ENCODE results near the gene SOX11.

The SOX11 gene

DNA sequence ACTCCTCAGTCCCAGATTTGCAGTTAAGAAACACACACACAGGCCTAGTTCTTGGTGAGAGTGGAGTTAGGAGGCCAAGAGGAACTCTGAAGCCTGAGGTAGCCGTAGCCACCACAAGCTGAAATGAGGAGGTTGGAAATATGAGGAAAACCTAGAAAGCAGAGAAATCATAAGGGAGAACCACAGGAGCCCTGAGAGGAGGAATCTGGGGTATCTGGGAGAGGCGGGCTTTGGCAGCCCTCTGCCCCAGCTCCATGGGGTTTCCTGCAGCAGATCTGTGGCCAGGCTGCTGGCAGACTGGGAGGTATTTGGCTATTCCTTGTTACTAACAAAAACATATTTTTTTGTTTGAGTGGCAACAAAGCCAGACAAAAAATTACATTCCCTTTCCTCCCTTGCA is 11.0 kb downstream of the SOX11 start:
- no peak for ATAC-seq
- TF ChIP-seq PPARA (CRISPR knock-in tag; IDR thresholded peaks at IDR 0.05; ENCODE audit: borderline replicate concordance) (no peak), CSDC2 (CRISPR knock-in tag; IDR thresholded peaks at IDR 0.05) (no peak), RARB (CRISPR knock-in tag; IDR thresholded peaks at IDR 0.05) (no peak)

DNA sequence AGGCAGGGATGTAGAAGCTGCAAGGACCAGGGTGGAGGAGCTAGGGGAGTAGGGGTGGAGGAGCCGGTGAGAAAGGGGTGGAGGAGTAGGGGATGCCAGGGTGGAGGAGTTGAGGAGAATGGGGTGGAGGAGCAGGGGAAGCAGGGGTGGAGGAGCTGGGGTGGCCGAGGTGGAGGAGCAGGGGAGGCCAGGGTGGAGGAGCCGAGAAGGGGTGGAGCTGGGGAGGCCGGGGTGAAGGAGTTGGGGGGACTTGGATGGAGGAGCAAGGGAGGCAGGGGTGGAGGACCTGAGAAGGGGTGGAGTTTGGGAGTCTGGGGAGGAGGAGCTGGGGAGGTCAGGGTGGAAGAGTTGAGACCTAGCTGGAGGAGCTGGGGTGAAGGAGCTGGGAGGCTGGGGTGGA is 13.3 kb downstream of the SOX11 start:
- TF ChIP-seq ZFP3 (CRISPR knock-in tag; IDR thresholded peaks at IDR 0.05) (no peak), CSDC2 (CRISPR knock-in tag; IDR thresholded peaks at IDR 0.05) (no peak), PPARA (CRISPR knock-in tag; IDR thresholded peaks at IDR 0.05; ENCODE audit: borderline replicate concordance) (no peak), CREB5 (CRISPR knock-in tag; IDR thresholded peaks at IDR 0.05; ENCODE audit: low read depth) (no peak), PATZ1 (CRISPR knock-in tag; IDR thresholded peaks at IDR 0.05; ENCODE audit: borderline replicate concordance) (no peak), OSR1 (CRISPR knock-in tag; IDR thresholded peaks at IDR 0.05) (no peak), RARB (CRISPR knock-in tag; IDR thresholded peaks at IDR 0.05) (no peak), ZNF8 (CRISPR knock-in tag; IDR thresholded peaks at IDR 0.05) (no peak), ISL1 (CRISPR knock-in tag; IDR thresholded peaks at IDR 0.05) (no peak), TSHZ2 (CRISPR knock-in tag; IDR thresholded peaks at IDR 0.05) (no peak), GLIS3 (CRISPR knock-in tag; IDR thresholded peaks at IDR 0.05) (no peak), ZNF70 (CRISPR knock-in tag; IDR thresholded peaks at IDR 0.05) (no peak)
- ATAC-seq, result no peak

DNA sequence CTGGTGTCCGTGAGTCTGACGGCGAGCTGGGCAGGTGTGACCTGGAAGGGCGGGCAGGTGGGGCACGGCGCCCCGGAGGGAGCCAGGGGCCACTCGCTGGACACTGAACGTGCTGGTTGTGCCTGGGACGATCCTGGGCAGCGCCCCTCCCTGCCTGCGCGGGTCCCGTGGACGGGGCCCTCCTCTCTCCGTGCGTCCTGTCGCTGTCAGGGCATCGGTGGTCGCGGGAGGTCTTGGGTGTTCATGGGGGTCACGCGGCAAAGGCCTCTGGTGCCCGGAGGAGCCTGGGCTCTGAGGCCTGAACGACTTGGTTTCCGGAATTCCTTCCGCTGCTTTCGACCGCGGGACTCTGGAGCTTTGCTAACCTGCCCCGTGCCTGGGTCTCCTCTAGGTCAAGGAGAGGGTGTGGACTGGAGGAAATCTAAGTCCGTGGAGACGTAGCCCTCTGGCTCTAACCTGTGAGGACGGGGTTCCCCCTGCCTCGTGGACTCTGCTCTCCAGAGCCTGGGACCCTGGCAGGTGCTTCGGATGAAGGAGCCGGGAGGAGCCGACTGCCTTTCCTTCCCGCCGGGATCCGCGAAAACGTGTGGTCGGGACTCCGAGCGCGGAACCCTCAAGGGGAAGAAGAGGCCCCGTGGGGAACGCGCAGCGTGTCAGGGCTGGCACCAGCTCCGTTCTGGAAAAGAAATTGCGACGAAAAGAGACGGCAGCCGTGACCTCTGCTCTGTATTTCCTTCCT is 14.7 kb downstream of the SOX11 start:
- peak; percentile 19; the same call in 1 of the 3 replicates for ATAC-seq
- no peak for TF ChIP-seq TOX (CRISPR knock-in tag; IDR thresholded peaks at IDR 0.05; ENCODE audit: borderline replicate concordance)
- TF ChIP-seq ISL1 (CRISPR knock-in tag; IDR thresholded peaks at IDR 0.05), result no peak
- no peak for TF ChIP-seq CREB5 (CRISPR knock-in tag; IDR thresholded peaks at IDR 0.05; ENCODE audit: low read depth)
- TF ChIP-seq ZFP30 (CRISPR knock-in tag; IDR thresholded peaks at IDR 0.05), result no peak
- no peak for TF ChIP-seq OSR1 (CRISPR knock-in tag; IDR thresholded peaks at IDR 0.05)
- TF ChIP-seq ZNF70 (CRISPR knock-in tag; IDR thresholded peaks at IDR 0.05), result no peak
- no peak for TF ChIP-seq TCF4 (CRISPR knock-in tag; IDR thresholded peaks at IDR 0.05; ENCODE audit: borderline replicate concordance)

DNA sequence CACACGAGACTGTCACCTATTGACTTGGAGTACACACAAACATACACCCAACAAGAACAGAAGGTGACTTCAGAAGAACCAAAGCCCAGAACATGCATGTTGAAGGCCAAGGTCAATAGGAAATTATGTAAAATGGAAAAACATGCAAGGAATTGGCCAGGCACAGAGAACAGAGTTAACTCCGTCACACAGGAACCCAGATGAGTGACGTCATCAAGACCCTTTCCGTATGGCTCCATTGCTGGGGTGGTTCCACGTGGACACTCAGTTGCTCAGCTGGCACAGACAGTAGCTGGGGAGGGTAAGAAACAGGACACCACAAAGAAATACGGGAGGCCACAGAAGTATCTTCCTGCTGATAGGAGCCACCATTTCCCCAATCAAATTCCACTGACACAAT is 18.4 kb downstream of the SOX11 start:
- no peak for TF ChIP-seq SNAI2 (CRISPR knock-in tag; IDR thresholded peaks at IDR 0.05)
- TF ChIP-seq CSDC2 (CRISPR knock-in tag; IDR thresholded peaks at IDR 0.05), result no peak
- TF ChIP-seq TOX (CRISPR knock-in tag; IDR thresholded peaks at IDR 0.05; ENCODE audit: borderline replicate concordance), result no peak
- TF ChIP-seq ZNF8 (CRISPR knock-in tag; IDR thresholded peaks at IDR 0.05), result no peak
- TF ChIP-seq ZFP30 (CRISPR knock-in tag; IDR thresholded peaks at IDR 0.05), result no peak
- ATAC-seq, result no peak

DNA sequence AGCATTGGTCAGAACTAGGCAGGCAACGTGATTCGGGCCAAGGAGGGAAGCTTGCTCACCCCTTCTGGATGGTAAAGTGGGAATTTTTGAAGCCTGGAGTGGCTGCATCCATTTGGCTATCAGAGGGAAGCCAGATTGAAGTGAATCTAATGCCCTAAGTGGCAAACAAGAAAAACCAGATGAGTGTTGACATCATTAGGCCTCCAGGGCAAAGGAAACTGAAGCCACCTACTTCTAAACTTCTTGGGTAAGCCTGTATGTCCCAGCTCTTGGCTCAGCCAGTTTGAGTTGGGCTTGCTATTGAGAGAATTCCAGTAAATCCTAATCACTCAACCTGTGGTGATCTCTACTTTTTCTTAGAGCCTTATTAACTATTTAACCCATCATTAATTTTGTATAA is 20.9 kb downstream of the SOX11 start:
- TF ChIP-seq PATZ1 (CRISPR knock-in tag; IDR thresholded peaks at IDR 0.05; ENCODE audit: borderline replicate concordance) (no peak), OSR1 (CRISPR knock-in tag; IDR thresholded peaks at IDR 0.05) (no peak), TCF4 (CRISPR knock-in tag; IDR thresholded peaks at IDR 0.05; ENCODE audit: borderline replicate concordance) (no peak), CSDC2 (CRISPR knock-in tag; IDR thresholded peaks at IDR 0.05) (no peak), ARNTL (CRISPR knock-in tag; IDR thresholded peaks at IDR 0.05; ENCODE audit: borderline replicate concordance, low read depth) (no peak), ZNF565 (CRISPR knock-in tag; conservative IDR thresholded peaks at IDR 0.05; ENCODE audit: low read depth) (no peak), ZFP3 (CRISPR knock-in tag; IDR thresholded peaks at IDR 0.05) (no peak), CREB5 (CRISPR knock-in tag; IDR thresholded peaks at IDR 0.05; ENCODE audit: low read depth) (no peak), ISL1 (CRISPR knock-in tag; IDR thresholded peaks at IDR 0.05) (no peak), BACH2 (CRISPR knock-in tag; IDR thresholded peaks at IDR 0.05; ENCODE audit: borderline replicate concordance) (no peak), RARB (CRISPR knock-in tag; IDR thresholded peaks at IDR 0.05) (no peak), ZNF8 (CRISPR knock-in tag; IDR thresholded peaks at IDR 0.05) (no peak), ZNF70 (CRISPR knock-in tag; IDR thresholded peaks at IDR 0.05) (no peak)
- TF ChIP-seq, protein P1, sequence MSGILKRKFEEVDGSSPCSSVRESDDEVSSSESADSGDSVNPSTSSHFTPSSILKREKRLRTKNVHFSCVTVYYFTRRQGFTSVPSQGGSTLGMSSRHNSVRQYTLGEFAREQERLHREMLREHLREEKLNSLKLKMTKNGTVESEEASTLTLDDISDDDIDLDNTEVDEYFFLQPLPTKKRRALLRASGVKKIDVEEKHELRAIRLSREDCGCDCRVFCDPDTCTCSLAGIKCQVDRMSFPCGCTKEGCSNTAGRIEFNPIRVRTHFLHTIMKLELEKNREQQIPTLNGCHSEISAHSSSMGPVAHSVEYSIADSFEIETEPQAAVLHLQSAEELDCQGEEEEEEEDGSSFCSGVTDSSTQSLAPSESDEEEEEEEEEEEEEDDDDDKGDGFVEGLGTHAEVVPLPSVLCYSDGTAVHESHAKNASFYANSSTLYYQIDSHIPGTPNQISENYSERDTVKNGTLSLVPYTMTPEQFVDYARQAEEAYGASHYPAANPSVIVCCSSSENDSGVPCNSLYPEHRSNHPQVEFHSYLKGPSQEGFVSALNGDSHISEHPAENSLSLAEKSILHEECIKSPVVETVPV (CRISPR knock-in tag; IDR thresholded peaks at IDR 0.05), result no peak
- no peak for ATAC-seq
